ENCODE measurements around the gene EDAR.

DNA sequence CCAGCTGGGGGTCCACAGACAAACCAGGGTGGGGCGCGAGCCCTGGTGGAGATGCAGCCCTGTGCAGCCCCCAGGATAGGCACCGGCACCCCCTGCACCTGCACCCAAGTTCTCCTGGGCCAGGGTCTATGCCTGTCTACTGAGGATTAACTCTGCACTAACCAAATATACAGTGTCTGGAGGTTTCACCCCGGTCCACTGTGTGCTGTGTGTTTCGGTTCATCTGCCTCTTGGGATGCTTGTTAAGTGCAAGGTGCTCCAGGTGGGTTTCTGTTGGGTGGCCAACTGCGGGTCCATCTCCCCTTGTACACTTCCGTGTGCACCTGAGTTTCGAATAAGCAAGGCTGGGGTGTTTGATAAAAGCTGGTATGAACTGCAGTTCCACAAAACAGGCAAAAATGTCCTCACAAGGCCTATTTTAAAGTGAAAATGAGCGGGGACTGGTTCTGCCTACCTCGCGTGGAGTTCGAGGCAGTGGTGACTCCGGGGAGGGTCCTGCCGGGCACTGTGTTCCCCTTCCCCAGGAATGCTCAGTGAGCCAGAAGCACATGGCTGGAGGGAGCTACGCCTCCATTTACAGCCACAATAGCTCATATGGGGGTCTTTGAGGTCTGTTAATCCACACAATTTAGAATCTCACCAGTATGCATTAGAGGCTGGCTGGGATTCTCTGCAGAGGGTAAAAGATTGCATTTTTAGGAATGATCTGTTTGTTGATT lies 70.7 kb downstream of the EDAR start:
- no peak for TF ChIP-seq GATA3 (IDR thresholded peaks at IDR 0.05; ENCODE audit: low read depth, low read length)
- TF ChIP-seq GATA2 (IDR thresholded peaks at IDR 0.05; ENCODE audit: low read depth, low read length), result no peak

Measured in SH-SY5Y (cell line).